ENCODE results near the gene SOHLH1.

Gene SOHLH1

GRCh38 chr9:135698236-135698635 lies 1.0 kb downstream of the SOHLH1 start:
- H3K9ac ChIP-seq (ENCODE audit: low read length) = no peak overlapping the region

GRCh38 chr9:135697226-135697625 lies 2.1 kb downstream of the SOHLH1 start:
- Histone ChIP-seq H3K4me3 (ENCODE audit: low read length) (no peak overlapping the region), H3K9ac (ENCODE audit: low read length) (no peak overlapping the region), H3K36me3 (ENCODE audit: control insufficient read depth, insufficient read depth, low read length) (no peaks in the 10 kb centered on the region), H3K4me1 (ENCODE audit: control insufficient read depth, insufficient read depth, low read length) (peaks cover 2% of the 10 kb centered on the region), H3K9me3 (ENCODE audit: control insufficient read depth, low read length) (no peaks in the 10 kb centered on the region), H3K27me3 (ENCODE audit: control insufficient read depth, insufficient read depth, low read length) (peaks cover 7% of the 10 kb centered on the region)

More at GRCh38 chr9:135698236-135698635, 1.0 kb downstream of the SOHLH1 start:
- H3K9me3 ChIP-seq (ENCODE audit: control insufficient read depth, low read length) = no peaks in the 10 kb centered on the region
- peaks cover 4% of the 10 kb centered on the region for H3K4me1 ChIP-seq (ENCODE audit: control insufficient read depth, insufficient read depth, low read length)
- H3K36me3 ChIP-seq (ENCODE audit: control insufficient read depth, insufficient read depth, low read length) = no peaks in the 10 kb centered on the region
- peaks cover 17% of the 10 kb centered on the region for H3K27me3 ChIP-seq (ENCODE audit: control insufficient read depth, insufficient read depth, low read length)
- H3K4me3 ChIP-seq (ENCODE audit: low read length) = no peak overlapping the region

GRCh38 chr9:135696446-135696845 lies 2.8 kb downstream of the SOHLH1 start:
- Histone ChIP-seq H3K36me3 (ENCODE audit: control insufficient read depth, insufficient read depth, low read length) (no peaks in the 10 kb centered on the region), H3K4me1 (ENCODE audit: control insufficient read depth, insufficient read depth, low read length) (no peaks in the 10 kb centered on the region), H3K27me3 (ENCODE audit: control insufficient read depth, insufficient read depth, low read length) (peaks cover 2% of the 10 kb centered on the region), H3K9me3 (ENCODE audit: control insufficient read depth, low read length) (no peaks in the 10 kb centered on the region), H3K4me3 (ENCODE audit: low read length) (no peak overlapping the region), H3K9ac (ENCODE audit: low read length) (no peak overlapping the region)

- no peaks in the 10 kb centered on the region for H3K9me3 ChIP-seq (ENCODE audit: control insufficient read depth, low read length)
- H3K4me1 ChIP-seq (ENCODE audit: control insufficient read depth, insufficient read depth, low read length) = no peaks in the 10 kb centered on the region
- no peak overlapping the region for H3K4me3 ChIP-seq (ENCODE audit: low read length)
- H3K27me3 ChIP-seq (ENCODE audit: control insufficient read depth, insufficient read depth, low read length) = peaks cover under 1% of the 10 kb centered on the region
- no peaks in the 10 kb centered on the region for H3K36me3 ChIP-seq (ENCODE audit: control insufficient read depth, insufficient read depth, low read length)
- no peak overlapping the region for H3K9ac ChIP-seq (ENCODE audit: low read length)
Measured at GRCh38 chr9:135695642-135696041, 3.6 kb downstream of the SOHLH1 start.

GRCh38 chr9:135695036-135695435 lies 4.2 kb downstream of the SOHLH1 start:
- Histone ChIP-seq H3K27me3 (ENCODE audit: control insufficient read depth, insufficient read depth, low read length) (no peaks in the 10 kb centered on the region), H3K4me1 (ENCODE audit: control insufficient read depth, insufficient read depth, low read length) (no peaks in the 10 kb centered on the region), H3K4me3 (ENCODE audit: low read length) (no peak overlapping the region), H3K9ac (ENCODE audit: low read length) (no peak overlapping the region), H3K36me3 (ENCODE audit: control insufficient read depth, insufficient read depth, low read length) (no peaks in the 10 kb centered on the region), H3K9me3 (ENCODE audit: control insufficient read depth, low read length) (no peaks in the 10 kb centered on the region)

- no peaks in the 10 kb centered on the region for H3K36me3 ChIP-seq (ENCODE audit: control insufficient read depth, insufficient read depth, low read length)
- no peak overlapping the region for H3K4me3 ChIP-seq (ENCODE audit: low read length)
- no peaks in the 10 kb centered on the region for H3K4me1 ChIP-seq (ENCODE audit: control insufficient read depth, insufficient read depth, low read length)
- no peak overlapping the region for H3K9ac ChIP-seq (ENCODE audit: low read length)
- no peaks in the 10 kb centered on the region for H3K27me3 ChIP-seq (ENCODE audit: control insufficient read depth, insufficient read depth, low read length)
- H3K9me3 ChIP-seq (ENCODE audit: control insufficient read depth, low read length) = no peaks in the 10 kb centered on the region
Measured at GRCh38 chr9:135694414-135694813, 4.9 kb downstream of the SOHLH1 start.

GRCh38 chr9:135693771-135694170 lies 5.5 kb downstream of the SOHLH1 start:
- Histone ChIP-seq H3K4me3 (ENCODE audit: low read length) (no peak overlapping the region), H3K9ac (ENCODE audit: low read length) (no peak overlapping the region), H3K4me1 (ENCODE audit: control insufficient read depth, insufficient read depth, low read length) (no peaks in the 10 kb centered on the region), H3K9me3 (ENCODE audit: control insufficient read depth, low read length) (no peaks in the 10 kb centered on the region), H3K36me3 (ENCODE audit: control insufficient read depth, insufficient read depth, low read length) (no peaks in the 10 kb centered on the region), H3K27me3 (ENCODE audit: control insufficient read depth, insufficient read depth, low read length) (no peaks in the 10 kb centered on the region)

GRCh38 chr9:135693265-135693664 lies 6.0 kb downstream of the SOHLH1 start:
- no peak overlapping the region for H3K9ac ChIP-seq (ENCODE audit: low read length)
- H3K9me3 ChIP-seq (ENCODE audit: control insufficient read depth, low read length) = no peaks in the 10 kb centered on the region
- no peaks in the 10 kb centered on the region for H3K36me3 ChIP-seq (ENCODE audit: control insufficient read depth, insufficient read depth, low read length)
- H3K27me3 ChIP-seq (ENCODE audit: control insufficient read depth, insufficient read depth, low read length) = no peaks in the 10 kb centered on the region
- no peaks in the 10 kb centered on the region for H3K4me1 ChIP-seq (ENCODE audit: control insufficient read depth, insufficient read depth, low read length)
- no peak overlapping the region for H3K4me3 ChIP-seq (ENCODE audit: low read length)

GRCh38 chr9:135692410-135692809 lies 6.9 kb downstream of the SOHLH1 start:
- H3K9ac ChIP-seq (ENCODE audit: low read length) = no peak overlapping the region
- no peak overlapping the region for H3K4me3 ChIP-seq (ENCODE audit: low read length)
- H3K36me3 ChIP-seq (ENCODE audit: control insufficient read depth, insufficient read depth, low read length) = no peaks in the 10 kb centered on the region
- no peaks in the 10 kb centered on the region for H3K27me3 ChIP-seq (ENCODE audit: control insufficient read depth, insufficient read depth, low read length)
- no peaks in the 10 kb centered on the region for H3K9me3 ChIP-seq (ENCODE audit: control insufficient read depth, low read length)
- H3K4me1 ChIP-seq (ENCODE audit: control insufficient read depth, insufficient read depth, low read length) = no peaks in the 10 kb centered on the region

- H3K4me3 ChIP-seq (ENCODE audit: low read length) = no peak overlapping the region
- H3K27me3 ChIP-seq (ENCODE audit: control insufficient read depth, insufficient read depth, low read length) = no peaks in the 10 kb centered on the region
- no peaks in the 10 kb centered on the region for H3K9me3 ChIP-seq (ENCODE audit: control insufficient read depth, low read length)
Measured at GRCh38 chr9:135690836-135691570, 8.3 kb downstream of the SOHLH1 start.

GRCh38 chr9:135689011-135689410 lies 10.3 kb downstream of the SOHLH1 start:
- Histone ChIP-seq H3K4me1 (ENCODE audit: control insufficient read depth, insufficient read depth, low read length) (no peaks in the 10 kb centered on the region), H3K36me3 (ENCODE audit: control insufficient read depth, insufficient read depth, low read length) (no peaks in the 10 kb centered on the region), H3K27me3 (ENCODE audit: control insufficient read depth, insufficient read depth, low read length) (no peaks in the 10 kb centered on the region), H3K9me3 (ENCODE audit: control insufficient read depth, low read length) (no peaks in the 10 kb centered on the region), H3K4me3 (ENCODE audit: low read length) (no peak overlapping the region), H3K9ac (ENCODE audit: low read length) (no peak overlapping the region)

More at GRCh38 chr9:135690836-135691570, 8.3 kb downstream of the SOHLH1 start:
- Histone ChIP-seq H3K9ac (ENCODE audit: low read length) (no peak overlapping the region), H3K4me1 (ENCODE audit: control insufficient read depth, insufficient read depth, low read length) (no peaks in the 10 kb centered on the region), H3K36me3 (ENCODE audit: control insufficient read depth, insufficient read depth, low read length) (no peaks in the 10 kb centered on the region)

- Histone ChIP-seq H3K9ac (ENCODE audit: low read length) (no peak overlapping the region), H3K9me3 (ENCODE audit: control insufficient read depth, low read length) (no peaks in the 10 kb centered on the region), H3K36me3 (ENCODE audit: control insufficient read depth, insufficient read depth, low read length) (no peaks in the 10 kb centered on the region), H3K27me3 (ENCODE audit: control insufficient read depth, insufficient read depth, low read length) (no peaks in the 10 kb centered on the region), H3K4me1 (ENCODE audit: control insufficient read depth, insufficient read depth, low read length) (no peaks in the 10 kb centered on the region), H3K4me3 (ENCODE audit: low read length) (no peak overlapping the region)
Measured at GRCh38 chr9:135687216-135687615, 12.1 kb downstream of the SOHLH1 start.

GRCh38 chr9:135684691-135685090 lies 14.6 kb downstream of the SOHLH1 start:
- Histone ChIP-seq H3K27me3 (ENCODE audit: control insufficient read depth, insufficient read depth, low read length) (no peaks in the 10 kb centered on the region), H3K9ac (ENCODE audit: low read length) (no peak overlapping the region), H3K4me1 (ENCODE audit: control insufficient read depth, insufficient read depth, low read length) (no peaks in the 10 kb centered on the region), H3K9me3 (ENCODE audit: control insufficient read depth, low read length) (no peaks in the 10 kb centered on the region), H3K4me3 (ENCODE audit: low read length) (no peak overlapping the region), H3K36me3 (ENCODE audit: control insufficient read depth, insufficient read depth, low read length) (no peaks in the 10 kb centered on the region)

Data from mucosa of stomach (tissue), 1 donor.